ENCODE measurements around the gene MAN2B1. TPM values are rescaled to one million over a fixed set of nuclear protein-coding genes. Genes with fewer than 3 reads are reported as not detected.
A peak's percentile ranks its signal among the peaks of the same experiment; 100 is the strongest.

The MAN2B1 gene
- total RNA-seq, 1 donor from 2014 or later: 36.3 TPM

DNA sequence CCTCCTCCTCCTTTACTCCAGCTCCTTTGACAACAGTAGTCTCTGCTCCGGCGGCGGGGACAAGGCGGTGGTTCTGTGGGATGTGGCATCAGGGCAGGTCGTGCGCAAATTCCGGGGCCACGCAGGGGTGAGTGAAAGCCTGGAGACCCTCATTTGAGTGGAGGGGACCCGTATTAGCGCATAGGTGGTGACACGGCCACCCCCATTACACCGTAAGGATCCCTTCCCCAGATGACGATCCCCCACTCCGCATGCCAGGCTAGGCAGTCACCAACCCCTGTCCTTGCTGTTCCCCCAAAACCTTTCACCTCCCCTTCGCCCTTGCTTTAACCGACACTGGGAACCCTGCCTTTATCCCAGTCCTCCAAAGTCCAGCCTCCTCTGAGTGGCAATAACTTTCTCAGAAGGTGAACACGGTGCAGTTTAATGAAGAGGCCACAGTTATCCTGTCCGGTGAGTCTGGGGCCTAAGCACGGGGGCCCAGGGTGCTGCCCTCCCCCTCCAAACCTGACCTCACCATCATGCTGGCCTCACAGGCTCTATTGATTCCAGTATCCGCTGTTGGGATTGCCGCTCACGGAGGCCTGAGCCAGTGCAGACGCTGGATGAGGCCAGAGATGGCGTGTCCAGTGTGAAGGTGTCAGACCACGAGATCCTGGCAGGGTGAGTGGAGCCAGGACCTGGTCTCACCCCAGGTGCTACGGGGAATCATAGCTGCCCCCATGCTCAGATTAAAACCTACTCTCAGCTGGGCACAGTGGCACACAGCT, 3.8 kb upstream of the MAN2B1 start:
- DNase-seq (ENCODE audit: low spot score in 2 of 2): no peak
- H3K9me3 ChIP-seq: no peaks in the 10 kb centered on the region
- TF ChIP-seq, protein P1, sequence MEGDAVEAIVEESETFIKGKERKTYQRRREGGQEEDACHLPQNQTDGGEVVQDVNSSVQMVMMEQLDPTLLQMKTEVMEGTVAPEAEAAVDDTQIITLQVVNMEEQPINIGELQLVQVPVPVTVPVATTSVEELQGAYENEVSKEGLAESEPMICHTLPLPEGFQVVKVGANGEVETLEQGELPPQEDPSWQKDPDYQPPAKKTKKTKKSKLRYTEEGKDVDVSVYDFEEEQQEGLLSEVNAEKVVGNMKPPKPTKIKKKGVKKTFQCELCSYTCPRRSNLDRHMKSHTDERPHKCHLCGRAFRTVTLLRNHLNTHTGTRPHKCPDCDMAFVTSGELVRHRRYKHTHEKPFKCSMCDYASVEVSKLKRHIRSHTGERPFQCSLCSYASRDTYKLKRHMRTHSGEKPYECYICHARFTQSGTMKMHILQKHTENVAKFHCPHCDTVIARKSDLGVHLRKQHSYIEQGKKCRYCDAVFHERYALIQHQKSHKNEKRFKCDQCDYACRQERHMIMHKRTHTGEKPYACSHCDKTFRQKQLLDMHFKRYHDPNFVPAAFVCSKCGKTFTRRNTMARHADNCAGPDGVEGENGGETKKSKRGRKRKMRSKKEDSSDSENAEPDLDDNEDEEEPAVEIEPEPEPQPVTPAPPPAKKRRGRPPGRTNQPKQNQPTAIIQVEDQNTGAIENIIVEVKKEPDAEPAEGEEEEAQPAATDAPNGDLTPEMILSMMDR (IDR thresholded peaks at IDR 0.05): no peak
- peak overlapping the region; percentile 95 to 100 for H3K27ac ChIP-seq
- H3K4me3 ChIP-seq: peak overlapping the region; percentile 71 to 92
- intact Hi-C loops (cut with DNase I): loop anchor here (10.0 kb wide), 1 partner anchor 616 kb away; the partner anchor contains the start of gene ZNF878
- H3K27me3 ChIP-seq: no peaks in the 10 kb centered on the region
- H3K36me3 ChIP-seq: peaks cover 18 to 29% of the 10 kb centered on the region in 2 donors
- peaks cover 12 to 33% of the 10 kb centered on the region in 2 donors for H3K4me1 ChIP-seq

GRCh38 chr19:12669270-12670158, 3.0 kb upstream of the MAN2B1 start:
- Histone ChIP-seq H3K27ac (peak overlapping the region; percentile 95 to 100), H3K4me3 (peak overlapping the region; percentile 71 to 92), H3K4me1 (peaks cover 12 to 33% of the 10 kb centered on the region in 2 donors), H3K9me3 (no peaks in the 10 kb centered on the region), H3K36me3 (peaks cover 11 to 26% of the 10 kb centered on the region in 2 donors), H3K27me3 (no peaks in the 10 kb centered on the region)
- DNase-seq (ENCODE audit: low spot score in 2 of 2): peak; percentile 40 to 86
- TF ChIP-seq, protein P1 (IDR thresholded peaks at IDR 0.05): peak in 1 of 3 experiments; percentile 20
- intact Hi-C loops (cut with DNase I): loop anchor here (1.0 to 10.0 kb wide), 6 partner anchors 12 to 1132 kb away; partner anchors contain the start of genes CNN1, DHPS, ZNF490 and ZNF791

GRCh38 chr19:12668932-12669269, 2.4 kb upstream of the MAN2B1 start:
- intact Hi-C loops (cut with DNase I): loop anchor here (1.0 to 5.0 kb wide), 5 partner anchors 12 to 1132 kb away; partner anchors contain the start of genes CNN1, DHPS, ZNF490 and ZNF791
- TF ChIP-seq, protein P1 (IDR thresholded peaks at IDR 0.05): no peak
- Histone ChIP-seq H3K27me3 (no peaks in the 10 kb centered on the region), H3K4me1 (peaks cover 12 to 33% of the 10 kb centered on the region in 2 donors), H3K27ac (peak overlapping the region; percentile 95 to 100), H3K4me3 (peak overlapping the region; percentile 71 to 92), H3K9me3 (no peaks in the 10 kb centered on the region), H3K36me3 (peaks cover 5 to 26% of the 10 kb centered on the region in 2 donors)
- peak in 1 of 2 donors; percentile 79 for DNase-seq (ENCODE audit: low spot score in 2 of 2)

- Histone ChIP-seq H3K27ac (peak overlapping the region in 1 of 2 donors; percentile 95), H3K27me3 (no peaks in the 10 kb centered on the region), H3K36me3 (peaks cover 2 to 27% of the 10 kb centered on the region in 2 donors), H3K4me3 (peak overlapping the region; percentile 71 to 92), H3K4me1 (peaks cover 12 to 33% of the 10 kb centered on the region in 2 donors), H3K9me3 (no peaks in the 10 kb centered on the region)
- TF ChIP-seq, protein P1 (IDR thresholded peaks at IDR 0.05): no peak
- intact Hi-C loops (cut with DNase I): loop anchor here (2.0 to 5.0 kb wide), 4 partner anchors 58 to 1131 kb away; partner anchors contain the start of genes CNN1, ZNF490 and ZNF791
- DNase-seq (ENCODE audit: low spot score in 2 of 2): no peak
Measured at GRCh38 chr19:12668346-12668745, 1.8 kb upstream of the MAN2B1 start.

- Histone ChIP-seq H3K4me3 (peak overlapping the region in 1 of 2 donors; percentile 71), H3K36me3 (peaks cover 6 to 28% of the 10 kb centered on the region in 2 donors), H3K9me3 (no peaks in the 10 kb centered on the region), H3K27me3 (no peaks in the 10 kb centered on the region), H3K4me1 (peaks cover 12 to 33% of the 10 kb centered on the region in 2 donors), H3K27ac (no peak overlapping the region)
- intact Hi-C loops (cut with DNase I): loop anchor here (2.0 to 5.0 kb wide), 4 partner anchors 57 to 1131 kb away; partner anchors contain the start of genes CNN1, ZNF490 and ZNF791
- no peak for DNase-seq (ENCODE audit: low spot score in 2 of 2)
- TF ChIP-seq, protein P1 (IDR thresholded peaks at IDR 0.05): no peak
Measured at GRCh38 chr19:12667731-12668302, 1.3 kb upstream of the MAN2B1 start.
